ENCODE data around the gene ELP4.

The ELP4 gene

DNA sequence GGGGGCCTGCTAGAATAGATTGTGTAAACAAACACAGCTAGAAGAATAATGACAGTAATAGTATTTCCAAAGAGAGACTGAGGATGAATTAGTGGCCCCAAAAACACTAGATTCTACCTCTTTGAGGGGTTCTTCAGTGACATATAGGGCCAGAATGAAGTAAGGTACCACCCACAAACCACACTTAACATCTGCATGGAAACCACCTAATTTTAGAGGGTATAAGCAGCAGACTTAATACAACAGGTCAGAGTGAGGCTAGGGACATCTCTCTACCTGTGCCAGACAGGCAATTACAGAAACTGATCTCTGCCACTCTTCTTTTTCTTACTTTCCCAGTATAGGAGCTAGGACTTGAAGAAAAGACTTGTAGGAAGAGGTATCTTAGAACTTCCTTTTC is 20.1 kb downstream of the ELP4 start:
- no peaks in the 10 kb centered on the region for H3K27me3 ChIP-seq
- no peak for DNase-seq
- H3K4me1 ChIP-seq: no peaks in the 10 kb centered on the region
- no peak overlapping the region for H3K4me3 ChIP-seq (ENCODE audit: low read depth, low read length)
- H3K36me3 ChIP-seq: no peaks in the 10 kb centered on the region
- H3K9me3 ChIP-seq: no peaks in the 10 kb centered on the region
- TF ChIP-seq, protein P1, sequence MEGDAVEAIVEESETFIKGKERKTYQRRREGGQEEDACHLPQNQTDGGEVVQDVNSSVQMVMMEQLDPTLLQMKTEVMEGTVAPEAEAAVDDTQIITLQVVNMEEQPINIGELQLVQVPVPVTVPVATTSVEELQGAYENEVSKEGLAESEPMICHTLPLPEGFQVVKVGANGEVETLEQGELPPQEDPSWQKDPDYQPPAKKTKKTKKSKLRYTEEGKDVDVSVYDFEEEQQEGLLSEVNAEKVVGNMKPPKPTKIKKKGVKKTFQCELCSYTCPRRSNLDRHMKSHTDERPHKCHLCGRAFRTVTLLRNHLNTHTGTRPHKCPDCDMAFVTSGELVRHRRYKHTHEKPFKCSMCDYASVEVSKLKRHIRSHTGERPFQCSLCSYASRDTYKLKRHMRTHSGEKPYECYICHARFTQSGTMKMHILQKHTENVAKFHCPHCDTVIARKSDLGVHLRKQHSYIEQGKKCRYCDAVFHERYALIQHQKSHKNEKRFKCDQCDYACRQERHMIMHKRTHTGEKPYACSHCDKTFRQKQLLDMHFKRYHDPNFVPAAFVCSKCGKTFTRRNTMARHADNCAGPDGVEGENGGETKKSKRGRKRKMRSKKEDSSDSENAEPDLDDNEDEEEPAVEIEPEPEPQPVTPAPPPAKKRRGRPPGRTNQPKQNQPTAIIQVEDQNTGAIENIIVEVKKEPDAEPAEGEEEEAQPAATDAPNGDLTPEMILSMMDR (IDR thresholded peaks at IDR 0.05; ENCODE audit: low read depth, low read length): no peak

GRCh38 chr11:31531293-31531692 is 21.7 kb downstream of the ELP4 start:
- DNase-seq: no peak
- no peaks in the 10 kb centered on the region for H3K27me3 ChIP-seq
- H3K36me3 ChIP-seq: no peaks in the 10 kb centered on the region
- no peaks in the 10 kb centered on the region for H3K9me3 ChIP-seq
- H3K4me3 ChIP-seq (ENCODE audit: low read depth, low read length): no peak overlapping the region
- TF ChIP-seq, protein P1 (IDR thresholded peaks at IDR 0.05; ENCODE audit: low read depth, low read length): no peak
- H3K4me1 ChIP-seq: no peaks in the 10 kb centered on the region

- H3K4me3 ChIP-seq (ENCODE audit: low read depth, low read length): no peak overlapping the region
- TF ChIP-seq, protein P1 (IDR thresholded peaks at IDR 0.05; ENCODE audit: low read depth, low read length): no peak
- no peaks in the 10 kb centered on the region for H3K9me3 ChIP-seq
- DNase-seq: no peak
- no peaks in the 10 kb centered on the region for H3K27me3 ChIP-seq
- H3K4me1 ChIP-seq: no peaks in the 10 kb centered on the region
- no peaks in the 10 kb centered on the region for H3K36me3 ChIP-seq
Measured at GRCh38 chr11:31535479-31535878, 25.9 kb downstream of the ELP4 start.

DNA sequence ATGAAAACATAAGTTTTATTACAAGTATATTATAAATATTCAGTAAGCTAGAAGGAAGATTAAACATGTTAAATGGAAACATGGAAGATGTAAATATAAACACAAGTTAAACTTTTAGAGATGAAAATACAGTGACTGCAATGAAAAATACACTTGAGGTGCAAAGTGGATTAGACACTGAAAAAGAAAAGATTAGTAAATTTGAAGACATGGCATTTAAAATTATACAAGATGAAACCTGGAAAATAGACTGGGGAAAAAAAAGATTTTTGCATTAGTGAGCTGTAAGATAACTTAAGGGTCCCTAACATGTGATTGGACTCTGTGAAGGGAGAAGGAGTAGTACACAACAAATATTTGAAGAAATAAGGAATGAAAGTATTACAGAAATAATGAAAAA is 33.3 kb downstream of the ELP4 start:
- Histone ChIP-seq H3K4me1 (no peaks in the 10 kb centered on the region), H3K27me3 (no peaks in the 10 kb centered on the region), H3K4me3 (ENCODE audit: low read depth, low read length) (no peak overlapping the region), H3K9me3 (no peaks in the 10 kb centered on the region), H3K36me3 (no peaks in the 10 kb centered on the region)
- TF ChIP-seq, protein P1 (IDR thresholded peaks at IDR 0.05; ENCODE audit: low read depth, low read length): no peak
- no peak for DNase-seq

DNA sequence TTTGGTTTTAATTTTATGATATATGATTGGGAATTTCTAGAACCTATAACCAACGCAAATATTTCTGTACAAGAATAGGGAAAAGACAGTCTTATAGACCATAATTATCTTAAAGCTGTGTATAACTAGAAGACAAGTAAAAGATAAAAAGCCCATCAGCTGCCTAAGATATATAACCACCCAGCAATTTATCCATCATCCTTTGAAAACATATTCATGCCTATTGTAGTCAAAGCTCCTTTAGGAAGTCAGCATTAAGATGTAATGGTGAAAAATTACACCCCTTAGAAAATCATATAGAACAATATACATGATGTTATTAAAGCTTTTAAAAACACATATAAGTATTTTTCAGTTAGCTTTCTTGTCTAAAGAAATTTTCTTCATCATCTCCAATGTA is 46.4 kb downstream of the ELP4 start:
- no peak for DNase-seq

DNA sequence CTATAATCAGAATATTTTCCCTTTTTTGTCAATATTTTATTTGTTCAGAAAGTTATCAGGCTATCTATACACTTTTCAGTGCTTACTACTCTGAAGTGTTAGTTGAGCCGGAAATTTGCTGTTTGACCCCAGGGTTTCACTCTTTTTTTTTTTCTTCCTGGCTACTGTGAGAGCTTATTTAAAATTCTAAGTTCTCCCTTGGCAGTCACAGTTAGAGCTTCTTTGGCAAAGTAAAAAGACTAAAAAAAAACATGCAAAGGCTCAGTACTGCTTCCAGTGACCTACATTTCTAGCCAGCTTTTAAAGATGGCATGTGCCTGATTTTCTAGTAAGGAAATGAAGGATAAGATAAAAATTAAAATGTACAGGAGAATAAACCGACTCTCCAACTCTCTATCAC is 48.4 kb downstream of the ELP4 start:
- no peaks in the 10 kb centered on the region for H3K27me3 ChIP-seq
- TF ChIP-seq, protein P1 (IDR thresholded peaks at IDR 0.05; ENCODE audit: low read depth, low read length): no peak
- DNase-seq: no peak
- H3K4me3 ChIP-seq (ENCODE audit: low read depth, low read length): no peak overlapping the region
- no peaks in the 10 kb centered on the region for H3K9me3 ChIP-seq
- H3K4me1 ChIP-seq: no peaks in the 10 kb centered on the region
- H3K36me3 ChIP-seq: no peaks in the 10 kb centered on the region

More for the DNA sequence above, 46.4 kb downstream of the ELP4 start:
- Histone ChIP-seq H3K4me1 (no peaks in the 10 kb centered on the region), H3K4me3 (ENCODE audit: low read depth, low read length) (no peak overlapping the region), H3K36me3 (no peaks in the 10 kb centered on the region), H3K9me3 (no peaks in the 10 kb centered on the region), H3K27me3 (no peaks in the 10 kb centered on the region)
- TF ChIP-seq, protein P1 (IDR thresholded peaks at IDR 0.05; ENCODE audit: low read depth, low read length): no peak

Measured in BE2C (cell line).